DOHH2 (cell line): Measurements from ENCODE around the gene ADCY1.

Source experiments
- CTCF ChIP-seq: fragments of 200-600 bp; sonication (generic); IDR thresholded peaks from one replicate; pipeline ENCODE4 v1.5.1; 2014; ENCODE audit warnings: antibody characterized with exemption, mild to moderate bottlenecking, low read depth, low read length; ENCODE audit not compliant: poor library complexity, severe bottlenecking
- EZH2phosphoT487 ChIP-seq: fragments of 200-600 bp; sonication (generic); IDR thresholded peaks from 2 replicates; pipeline ENCODE4 v1.6.1; 2017; ENCODE audit warnings: borderline replicate concordance, mild to moderate bottlenecking, antibody characterized with exemption, low read length, moderate library complexity, mixed read lengths

- TF ChIP-seq CTCF, result no peak
- TF ChIP-seq EZH2phosphoT487, result no peak; the same call in 1 of the 2 replicates
These were observed 717 bp downstream of the ADCY1 start for GRCh38 chr7:45574669-45575500.
